HepG2 (cell line): ENCODE measurements around the gene TLCD1. TPM values are rescaled to one million over a fixed set of nuclear protein-coding genes. Genes with fewer than 3 reads are reported as not detected.
A peak's percentile ranks its signal among the peaks of the same experiment; 100 is the strongest.

ENCODE experiments used
- ATAC-seq: fragments of 200-7000 bp; cut with Tn5 transposase; 3 replicates; pipeline ENCODE4 v1.9.1; 2020; ENCODE audit warnings: mild to moderate bottlenecking, moderate library complexity
- BruUV-seq: library from RNA; stranded (reverse); fragments of 400-500 nt; replicated peaks from 2 replicates; lab custom pipeline; 2021; lab: Mats Ljungman, UMichigan
- CTCF ChIA-PET: fragments of 300-600 bp; formaldehyde crosslinking; extraction: SDS; loops from one replicate; lab custom pipeline; 2021; ENCODE audit warnings: low total read pairs, inconsistent platforms, low intra/inter-chr PET ratio; lab: Yijun Ruan, JAX
- POLR2A ChIA-PET: fragments of 350-600 bp; sonication (Branson Sonifier 250); formaldehyde crosslinking; loops from one replicate; lab custom pipeline; 2020; ENCODE audit warnings: antibody characterized with exemption, inconsistent platforms; lab: Yijun Ruan, JAX
- DNase-seq: peaks from one replicate; pipeline ENCODE4 v3.0.0-alpha.2; 2015; ENCODE audit warnings: low spot score
- FAIRE-seq: peaks from 3 replicates; lab custom pipeline; 2011; peaks lifted over from hg19 to GRCh38; lab: Jason Lieb, UNC
- H2AFZ ChIP-seq: one replicate; pipeline ENCODE4 v1.6.1; 2011; ENCODE audit warnings: low read length, inconsistent platforms
- H3K27ac ChIP-seq: fragments of 300-600 bp; 3 replicates; pipeline ENCODE4 v1.8.0; 2011; ENCODE audit warnings: mixed run types, mild to moderate bottlenecking, mixed read lengths, low read length, inconsistent platforms; ENCODE audit not compliant: insufficient read depth; ENCODE audit errors: extremely low read length
- H3K27me3 ChIP-seq, 2 experiments: fragments of 200-600 bp in 1 of 2; 2 replicates in 1 of 2; 3 replicates in 1 of 2; pipeline versions ENCODE4 v1.6.0 to v1.8.0; 2011; ENCODE audit warnings: low read length in 2 of 2, mild to moderate bottlenecking in 2 of 2, moderate library complexity in 2 of 2, inconsistent platforms in 1 of 2; ENCODE audit not compliant: insufficient read depth in 2 of 2, control insufficient read depth in 1 of 2
- H3K36me3 ChIP-seq, 2 experiments: fragments of 200-600 bp in 1 of 2; replicated peaks in 1 of 2; 2 replicates in 1 of 2; 3 replicates in 1 of 2; pipeline versions ENCODE4 v1.5.1 to v1.8.0; 2011; ENCODE audit warnings: low read length in 2 of 2, inconsistent platforms in 1 of 2; ENCODE audit not compliant: insufficient read depth in 2 of 2, control insufficient read depth in 1 of 2
- H3K4me1 ChIP-seq: 2 replicates; pipeline ENCODE4 v1.5.1; 2012; ENCODE audit warnings: low read length, inconsistent platforms; ENCODE audit not compliant: insufficient read depth
- H3K4me2 ChIP-seq: 2 replicates; pipeline ENCODE4 v1.6.0; 2011; ENCODE audit warnings: low read depth, low read length, inconsistent platforms
- H3K4me3 ChIP-seq, 3 experiments: fragments of 200-600 bp in 1 of 3; sonication (generic), shearing (Covaris generic) in 1 of 3; replicated peaks in 1 of 3; 2 replicates each; pipeline ENCODE4 v1.5.1; 2011 to 2016; ENCODE audit warnings: low read length in 3 of 3, inconsistent platforms in 2 of 3, low read depth in 2 of 3, mild to moderate bottlenecking in 2 of 3, control low read depth in 1 of 3, mixed read lengths in 1 of 3; ENCODE audit not compliant: insufficient read depth in 1 of 3
- H3K79me2 ChIP-seq: one replicate; pipeline ENCODE4 v1.6.1; 2011; ENCODE audit warnings: low read length, inconsistent platforms; ENCODE audit not compliant: insufficient read depth
- H3K9ac ChIP-seq: 2 replicates; pipeline ENCODE4 v1.6.0; 2011; ENCODE audit warnings: mild to moderate bottlenecking, low read depth, low read length, inconsistent platforms; ENCODE audit not compliant: insufficient read depth
- H3K9me3 ChIP-seq: 2 replicates; pipeline ENCODE4 v1.5.1; 2012; ENCODE audit warnings: mild to moderate bottlenecking, low read length
- H4K20me1 ChIP-seq: 2 replicates; pipeline ENCODE4 v1.6.0; 2011; ENCODE audit warnings: inconsistent platforms, mild to moderate bottlenecking, low read length, moderate library complexity; ENCODE audit not compliant: insufficient read depth
- FOXO1 ChIP-seq: sonication (generic); formaldehyde crosslinking; IDR thresholded peaks from 2 replicates; pipeline ENCODE4 v1.4.0; 2020; ENCODE audit warnings: missing genetic modification reagents
- GATAD1 ChIP-seq: IDR thresholded peaks from 2 replicates; pipeline ENCODE4 v1.6.1; 2016; ENCODE audit warnings: missing genetic modification reagents, missing compliant biosample characterization
- KDM1A ChIP-seq: IDR thresholded peaks from 2 replicates; pipeline ENCODE4 v1.6.1; 2016; ENCODE audit warnings: missing compliant biosample characterization
- MAF1 ChIP-seq: sonication (generic); formaldehyde crosslinking; IDR thresholded peaks from 2 replicates; pipeline ENCODE4 v1.5.0; 2020; ENCODE audit warnings: missing genetic modification reagents, borderline replicate concordance
- SMAD1 ChIP-seq: sonication (generic); formaldehyde crosslinking; IDR thresholded peaks from 2 replicates; pipeline ENCODE4 v1.4.0; 2020; ENCODE audit warnings: missing genetic modification reagents, low read depth, mild to moderate bottlenecking, borderline replicate concordance
- SMARCE1 ChIP-seq: fragments of 450-650 bp; IDR thresholded peaks from 2 replicates; pipeline ENCODE4 v1.6.1; 2017; ENCODE audit warnings: borderline replicate concordance
- SMC3 ChIP-seq: IDR thresholded peaks from 2 replicates; pipeline ENCODE4 v1.6.1; 2011; ENCODE audit warnings: low read length, improper control_type of control experiment
- ZFP90 ChIP-seq: sonication (generic); formaldehyde crosslinking; IDR thresholded peaks from 2 replicates; pipeline ENCODE4 v1.8.0; 2022; ENCODE audit warnings: missing genetic modification reagents, mild to moderate bottlenecking, inconsistent platforms, borderline replicate concordance
- ZNF160 ChIP-seq: sonication (generic); formaldehyde crosslinking; IDR thresholded peaks from 2 replicates; pipeline ENCODE4 v1.8.0; 2022; ENCODE audit warnings: mild to moderate bottlenecking, inconsistent platforms, missing genetic modification reagents
- ZNF598 ChIP-seq: sonication (generic); formaldehyde crosslinking; IDR thresholded peaks from 2 replicates; pipeline ENCODE4 v1.5.1; 2020; ENCODE audit warnings: mild to moderate bottlenecking, missing genetic modification reagents, borderline replicate concordance
- ZNF777 ChIP-seq: sonication (generic); formaldehyde crosslinking; IDR thresholded peaks from 2 replicates; pipeline ENCODE4 v1.4.0; 2020; ENCODE audit warnings: missing genetic modification reagents
- ZNF816 ChIP-seq: sonication (generic); formaldehyde crosslinking; IDR thresholded peaks from 2 replicates; pipeline ENCODE4 v1.8.0; 2022; ENCODE audit warnings: missing genetic modification reagents, mild to moderate bottlenecking, borderline replicate concordance
- WGBS: methylation state at CpG from one replicate; pipeline ENCODE4 v1.1.6; 2017; ENCODE audit warnings: low lambda C conversion rate; 5-methylcytosine and 5-hydroxymethylcytosine counted together
- in situ Hi-C: cut with HindIII; loops from 2 replicates; pipeline ENCODE4 v1.10.0; 2017; ENCODE audit warnings: low pct_unique_long_range_greater_than_20kb; ENCODE audit not compliant: extremely low pct_ligation_motif_present
- intact Hi-C: fragments of 100-400 bp; cut with micrococcal nuclease; formaldehyde crosslinking; loops from one replicate; pipeline ENCODE4 v1.10.0; 2022; ENCODE audit not compliant: unreplicated experiment
- polyA plus RNA-seq, 8 experiments: library from polyadenylated mRNA; depleted of rRNA in 3 of 8; stranded (reverse) in 7 of 8; unstranded in 1 of 8; fragments of >200 nt; fragmentation: Illumina TruSeq in 4 of 8; extraction: Trizol in 4 of 8; gene quantifications; 2 replicates each; pipeline versions ENCODE4 v1.2.1 to v1.2.3, GENCODE V29; 2011 to 2016; ENCODE audit warnings: low read depth in 4 of 8, missing spikeins in 1 of 8, mixed read lengths in 1 of 8; ENCODE audit not compliant: insufficient read depth in 1 of 8
- total RNA-seq, 5 experiments: library from RNA; depleted of rRNA; stranded (reverse); fragments of >200 nt; fragmentation: Illumina TruSeq; extraction: Trizol; gene quantifications; 2 replicates each; pipeline ENCODE4 v1.2.3, GENCODE V29; 2016; ENCODE audit warnings: low read depth in 1 of 5
- TF ChIP-seq, protein P1 (sequence below): sonication (generic); formaldehyde crosslinking; IDR thresholded peaks from 2 replicates; pipeline ENCODE4 v1.9.0; 2021; ENCODE audit warnings: missing genetic modification reagents, mild to moderate bottlenecking, borderline replicate concordance
- TF ChIP-seq, protein P2 (sequence below): sonication (generic); formaldehyde crosslinking; IDR thresholded peaks from 2 replicates; pipeline ENCODE4 v1.5.0; 2020; ENCODE audit warnings: missing genetic modification reagents
- TF ChIP-seq, protein P3 (sequence below): IDR thresholded peaks from 2 replicates; pipeline ENCODE4 v1.6.1; 2016
- TF ChIP-seq, protein P4 (sequence below): sonication (generic); formaldehyde crosslinking; IDR thresholded peaks from 2 replicates; pipeline ENCODE4 v1.4.0; 2020; ENCODE audit warnings: missing genetic modification reagents
- TF ChIP-seq, protein P5 (sequence below): sonication (generic); formaldehyde crosslinking; IDR thresholded peaks from 2 replicates; pipeline ENCODE4 v1.5.1; 2020; ENCODE audit warnings: mild to moderate bottlenecking, moderate library complexity, missing genetic modification reagents

The TLCD1 gene
- total and polyA plus RNA-seq, 2 of the 13 experiments (the other 11 are each of a cell fraction or from before 2014, with no cell fraction given), result 14.9 to 19.6 TPM

DNA sequence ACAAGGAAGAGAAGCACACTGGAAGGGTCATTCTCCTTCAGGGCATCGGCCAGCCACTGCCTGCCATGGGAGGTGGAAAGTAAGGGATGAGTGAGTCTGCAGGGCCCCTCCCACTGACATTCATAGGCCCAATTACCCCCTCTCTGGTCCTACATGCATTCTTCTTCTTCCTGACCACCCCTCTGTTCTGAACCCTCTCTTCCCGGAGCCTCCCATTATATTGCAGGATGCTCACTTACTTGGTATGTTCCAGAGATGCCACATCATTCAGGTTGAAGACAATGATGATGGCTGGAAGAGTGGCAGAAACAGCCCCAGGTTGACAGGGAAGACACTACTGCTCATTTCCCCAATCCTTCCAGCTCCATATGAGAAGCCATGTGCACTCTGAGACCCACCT lies 10.8 kb downstream of the TLCD1 start:
- in situ Hi-C loops, result loop anchor here (5.0 kb wide), 1 partner anchor 68 kb away; the partner anchor contains the start of gene BLTP2
- POLR2A ChIA-PET, result interaction anchor here (10.1 kb wide), 1 partner anchor 16 kb away, joined by 145 read pairs; no protein-coding TSS in a partner anchor

DNA sequence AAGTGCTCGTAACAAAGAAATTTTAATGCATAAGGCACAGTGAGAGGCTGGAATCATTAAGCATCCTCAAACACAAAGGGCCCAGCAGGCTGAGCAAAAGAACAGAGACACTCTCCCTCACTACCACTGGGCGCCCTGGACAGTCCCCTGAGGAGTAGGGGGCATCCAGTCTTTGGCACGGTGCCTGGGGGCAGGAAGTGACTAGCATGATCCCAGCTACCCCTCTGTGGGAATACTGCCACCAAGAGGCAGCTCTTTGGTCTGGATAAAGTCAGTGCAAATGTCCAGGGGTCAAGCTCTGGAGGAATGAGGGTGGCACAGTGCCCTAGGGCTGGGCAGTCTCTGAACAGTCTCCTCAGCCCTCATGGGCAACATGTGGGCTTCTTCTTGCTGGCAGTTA lies 11.8 kb downstream of the TLCD1 start:
- H3K4me1 ChIP-seq, result peaks cover 54% of the 10 kb centered on the region
- no peak overlapping the region for H3K9ac ChIP-seq
- peaks cover 2 to 3% of the 10 kb centered on the region in 2 experiments; a peak in 2 of 5 replicates for H3K27me3 ChIP-seq
- no peak overlapping the region for H3K27ac ChIP-seq
- DNase-seq (no peak), ATAC-seq (no peak), FAIRE-seq (no peak)
- intact Hi-C loops, result no loop called here
- ChIA-PET CTCF (no interaction called here), POLR2A (interaction anchor here (10.1 kb wide), 1 partner anchor 15 kb away, joined by 145 read pairs; no protein-coding TSS in a partner anchor)
- in situ Hi-C loops, result no loop called here
- H3K79me2 ChIP-seq, result no peaks in the 10 kb centered on the region
- no TSS peak for BruUV-seq
- no peak overlapping the region for H2AFZ ChIP-seq
- no peaks in the 10 kb centered on the region for H3K36me3 ChIP-seq
- no peak overlapping the region for H3K4me3 ChIP-seq
- WGBS, result 43% methylated on average over 3 of the region's 3 CpGs
- H4K20me1 ChIP-seq, result no peaks in the 10 kb centered on the region
- H3K4me2 ChIP-seq, result no peak overlapping the region
- no peaks in the 10 kb centered on the region for H3K9me3 ChIP-seq
- TF ChIP-seq, protein P1, sequence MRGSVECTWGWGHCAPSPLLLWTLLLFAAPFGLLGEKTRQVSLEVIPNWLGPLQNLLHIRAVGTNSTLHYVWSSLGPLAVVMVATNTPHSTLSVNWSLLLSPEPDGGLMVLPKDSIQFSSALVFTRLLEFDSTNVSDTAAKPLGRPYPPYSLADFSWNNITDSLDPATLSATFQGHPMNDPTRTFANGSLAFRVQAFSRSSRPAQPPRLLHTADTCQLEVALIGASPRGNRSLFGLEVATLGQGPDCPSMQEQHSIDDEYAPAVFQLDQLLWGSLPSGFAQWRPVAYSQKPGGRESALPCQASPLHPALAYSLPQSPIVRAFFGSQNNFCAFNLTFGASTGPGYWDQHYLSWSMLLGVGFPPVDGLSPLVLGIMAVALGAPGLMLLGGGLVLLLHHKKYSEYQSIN (CRISPR knock-in tag), result no peak
- 0 out of 2 replicates have a peak, but pooled peaks have one; percentile 10 for TF ChIP-seq SMC3
- TF ChIP-seq FOXO1 (CRISPR knock-in tag), result no peak
- TF ChIP-seq ZNF598, result no peak
- 0 out of 2 replicates have a peak, but pooled peaks have one; percentile 37 for TF ChIP-seq KDM1A (CRISPR knock-in tag)
- TF ChIP-seq, protein P2, sequence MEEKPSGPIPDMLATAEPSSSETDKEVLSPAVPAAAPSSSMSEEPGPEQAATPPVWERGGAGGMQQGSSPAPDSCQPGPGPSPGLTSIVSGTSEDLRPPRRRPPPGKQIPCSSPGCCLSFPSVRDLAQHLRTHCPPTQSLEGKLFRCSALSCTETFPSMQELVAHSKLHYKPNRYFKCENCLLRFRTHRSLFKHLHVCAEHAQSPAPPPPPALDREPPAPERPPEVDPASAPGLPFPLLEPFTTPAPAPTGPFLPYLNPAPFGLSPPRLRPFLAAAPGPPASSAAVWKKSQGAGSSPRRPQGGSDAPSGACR (CRISPR knock-in tag), result no peak
- TF ChIP-seq ZNF816, result no peak
- no peak for TF ChIP-seq GATAD1 (CRISPR knock-in tag)
- TF ChIP-seq, protein P3, sequence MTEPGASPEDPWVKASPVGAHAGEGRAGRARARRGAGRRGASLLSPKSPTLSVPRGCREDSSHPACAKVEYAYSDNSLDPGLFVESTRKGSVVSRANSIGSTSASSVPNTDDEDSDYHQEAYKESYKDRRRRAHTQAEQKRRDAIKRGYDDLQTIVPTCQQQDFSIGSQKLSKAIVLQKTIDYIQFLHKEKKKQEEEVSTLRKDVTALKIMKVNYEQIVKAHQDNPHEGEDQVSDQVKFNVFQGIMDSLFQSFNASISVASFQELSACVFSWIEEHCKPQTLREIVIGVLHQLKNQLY (CRISPR knock-in tag), result no peak

More for the DNA sequence above, 10.8 kb downstream of the TLCD1 start:
- intact Hi-C loops, result no loop called here
- CTCF ChIA-PET, result no interaction called here
- no peak for ATAC-seq
- H2AFZ ChIP-seq, result no peak overlapping the region
- H3K36me3 ChIP-seq, result no peaks in the 10 kb centered on the region
- H3K27me3 ChIP-seq, result peaks cover 2 to 3% of the 10 kb centered on the region in 2 experiments; a peak in 3 of 5 replicates
- DNase-seq, result no peak
- no peak for FAIRE-seq
- 27% methylated on average over 2 of the region's 2 CpGs for WGBS
- H3K79me2 ChIP-seq, result peaks cover 4% of the 10 kb centered on the region
- H3K9ac ChIP-seq, result no peak overlapping the region
- no peak overlapping the region for H3K4me3 ChIP-seq
- H3K4me1 ChIP-seq, result peaks cover 45% of the 10 kb centered on the region
- no peaks in the 10 kb centered on the region for H3K9me3 ChIP-seq
- no TSS peak for BruUV-seq
- no peak overlapping the region for H3K27ac ChIP-seq
- TF ChIP-seq MAF1 (CRISPR knock-in tag) (no peak), ZNF777 (CRISPR knock-in tag) (no peak), ZFP90 (CRISPR knock-in tag) (no peak), SMAD1 (CRISPR knock-in tag) (no peak), SMARCE1 (no peak), ZNF160 (CRISPR knock-in tag) (no peak)
- TF ChIP-seq, protein P4, sequence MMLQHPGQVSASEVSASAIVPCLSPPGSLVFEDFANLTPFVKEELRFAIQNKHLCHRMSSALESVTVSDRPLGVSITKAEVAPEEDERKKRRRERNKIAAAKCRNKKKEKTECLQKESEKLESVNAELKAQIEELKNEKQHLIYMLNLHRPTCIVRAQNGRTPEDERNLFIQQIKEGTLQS (CRISPR knock-in tag), result no peak
- TF ChIP-seq, protein P5, sequence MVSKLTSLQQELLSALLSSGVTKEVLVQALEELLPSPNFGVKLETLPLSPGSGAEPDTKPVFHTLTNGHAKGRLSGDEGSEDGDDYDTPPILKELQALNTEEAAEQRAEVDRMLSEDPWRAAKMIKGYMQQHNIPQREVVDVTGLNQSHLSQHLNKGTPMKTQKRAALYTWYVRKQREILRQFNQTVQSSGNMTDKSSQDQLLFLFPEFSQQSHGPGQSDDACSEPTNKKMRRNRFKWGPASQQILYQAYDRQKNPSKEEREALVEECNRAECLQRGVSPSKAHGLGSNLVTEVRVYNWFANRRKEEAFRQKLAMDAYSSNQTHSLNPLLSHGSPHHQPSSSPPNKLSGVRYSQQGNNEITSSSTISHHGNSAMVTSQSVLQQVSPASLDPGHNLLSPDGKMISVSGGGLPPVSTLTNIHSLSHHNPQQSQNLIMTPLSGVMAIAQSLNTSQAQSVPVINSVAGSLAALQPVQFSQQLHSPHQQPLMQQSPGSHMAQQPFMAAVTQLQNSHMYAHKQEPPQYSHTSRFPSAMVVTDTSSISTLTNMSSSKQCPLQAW (CRISPR knock-in tag), result no peak
- no peaks in the 10 kb centered on the region for H4K20me1 ChIP-seq
- H3K4me2 ChIP-seq, result no peak overlapping the region; the same call in 1 of the 2 replicates
